MCF 10A (cell line): Measurements from ENCODE around the gene EMP2. TPM values are rescaled to one million over a fixed set of nuclear protein-coding genes. Genes with fewer than 3 reads are reported as not detected.
A peak's percentile ranks its signal among the peaks of the same experiment; 100 is the strongest.

Experiments
- BruUV-seq: library from RNA; stranded (reverse); fragments of 400-500 nt; replicated peaks from 2 replicates; lab custom pipeline; 2021; lab: Mats Ljungman, UMichigan
- CTCF ChIA-PET: fragments of 300-600 bp; sonication (Branson Sonifier 250); formaldehyde crosslinking; extraction: SDS; loops from one replicate; lab custom pipeline; 2021; ENCODE audit warnings: antibody characterized with exemption, inconsistent platforms; lab: Yijun Ruan, JAX
- POLR2A ChIA-PET: fragments of 300-600, 350-650 bp; sonication (Branson Sonifier 250); formaldehyde crosslinking; extraction: SDS; loops from one replicate; lab custom pipeline; 2020; ENCODE audit warnings: antibody characterized with exemption, inconsistent platforms; lab: Yijun Ruan, JAX
- DNase-seq: peaks from one replicate; pipeline ENCODE4 v3.0.0-alpha.2; 2018; ENCODE audit not compliant: unreplicated experiment
- H3K27ac Mint-ChIP-seq: one replicate; pipeline ENCODE4 v1.8.0; 2022; ENCODE audit warnings: mild to moderate bottlenecking, low read depth, mixed read lengths; ENCODE audit not compliant: unreplicated experiment
- H3K27me3 Mint-ChIP-seq: one replicate; pipeline ENCODE4 v1.8.0; 2022; ENCODE audit warnings: mixed read lengths; ENCODE audit not compliant: insufficient read depth, unreplicated experiment
- H3K36me3 Mint-ChIP-seq: one replicate; pipeline ENCODE4 v1.8.0; 2022; ENCODE audit warnings: mild to moderate bottlenecking, moderate library complexity, mixed read lengths; ENCODE audit not compliant: insufficient read depth, unreplicated experiment
- H3K4me1 Mint-ChIP-seq: one replicate; pipeline ENCODE4 v1.8.0; 2022; ENCODE audit warnings: mixed read lengths; ENCODE audit not compliant: insufficient read depth, unreplicated experiment
- H3K4me3 Mint-ChIP-seq: one replicate; pipeline ENCODE4 v1.8.0; 2022; ENCODE audit warnings: mild to moderate bottlenecking, moderate library complexity, mixed read lengths; ENCODE audit not compliant: unreplicated experiment
- H3K9me3 Mint-ChIP-seq: one replicate; pipeline ENCODE4 v1.8.0; 2022; ENCODE audit warnings: mixed read lengths; ENCODE audit not compliant: unreplicated experiment
- CTCF ChIP-seq: fragments of 200-600 bp; IDR thresholded peaks from one replicate; pipeline ENCODE4 v1.8.0; 2022; ENCODE audit warnings: antibody characterized with exemption, mild to moderate bottlenecking; ENCODE audit not compliant: unreplicated experiment
- intact Hi-C: fragments of 100-400 bp; cut with micrococcal nuclease; formaldehyde crosslinking; loops from 2 replicates; pipeline ENCODE4 v1.14.1; 2022
- total RNA-seq: library from RNA; stranded (reverse); gene quantifications from 2 replicates; pipeline ENCODE4 v1.2.3, GENCODE V29; 2022

Gene EMP2
- total RNA-seq, 1 experiment from 2014 or later = 4.8 TPM

- no TSS peak for BruUV-seq
- no peaks in the 10 kb centered on the region for H3K27me3 Mint-ChIP-seq
- H3K4me1 Mint-ChIP-seq = peaks cover 17% of the 10 kb centered on the region
- H3K4me3 Mint-ChIP-seq = peak overlapping the region; percentile 2
- intact Hi-C loops = no loop called here
- POLR2A ChIA-PET = interaction anchor here (0.6 to 1.6 kb wide), 5 partner anchors 9 to 84 kb away, joined by 3 to 5 read pairs (median 4); no protein-coding TSS in a partner anchor
- DNase-seq = peak; percentile 88
- no peaks in the 10 kb centered on the region for H3K9me3 Mint-ChIP-seq
- CTCF ChIA-PET = interaction anchor here (0.6 to 2.3 kb wide), 10 partner anchors 10 to 1728 kb away, joined by 3 to 4 read pairs (median 3); no protein-coding TSS in a partner anchor
- H3K27ac Mint-ChIP-seq = no peak overlapping the region
- no peaks in the 10 kb centered on the region for H3K36me3 Mint-ChIP-seq
- TF ChIP-seq CTCF = no peak
These were observed 36.6 kb upstream of the EMP2 start for GRCh38 chr16:10616756-10617640.

- CTCF ChIA-PET = interaction anchor here (0.6 to 2.3 kb wide), 7 partner anchors 10 to 1728 kb away, joined by 3 to 4 read pairs (median 4); no protein-coding TSS in a partner anchor
- Mint-ChIP-seq H3K4me1 (peaks cover 17% of the 10 kb centered on the region), H3K27ac (no peak overlapping the region), H3K27me3 (no peaks in the 10 kb centered on the region), H3K9me3 (no peaks in the 10 kb centered on the region), H3K4me3 (no peak overlapping the region), H3K36me3 (no peaks in the 10 kb centered on the region)
- no TSS peak for BruUV-seq
- POLR2A ChIA-PET = interaction anchor here (0.6 to 1.6 kb wide), 4 partner anchors 9 to 83 kb away, joined by 3 to 5 read pairs (median 4); no protein-coding TSS in a partner anchor
- no peak for DNase-seq
- intact Hi-C loops = no loop called here
- no peak for TF ChIP-seq CTCF
These were observed 36.0 kb upstream of the EMP2 start for GRCh38 chr16:10616419-10616755.

- H3K36me3 Mint-ChIP-seq = no peaks in the 10 kb centered on the region
- H3K4me3 Mint-ChIP-seq = no peak overlapping the region
- ChIA-PET CTCF (interaction anchor here (0.6 kb wide), 1 partner anchor 349 kb away, joined by 3 read pairs; no protein-coding TSS in a partner anchor), POLR2A (no interaction called here)
- peaks cover 17% of the 10 kb centered on the region for H3K4me1 Mint-ChIP-seq
- no peaks in the 10 kb centered on the region for H3K27me3 Mint-ChIP-seq
- no peaks in the 10 kb centered on the region for H3K9me3 Mint-ChIP-seq
- BruUV-seq = no TSS peak
- no peak for TF ChIP-seq CTCF
- intact Hi-C loops = no loop called here
- no peak for DNase-seq
- H3K27ac Mint-ChIP-seq = no peak overlapping the region
These were observed 34.3 kb upstream of the EMP2 start for GRCh38 chr16:10614685-10615084.

GRCh38 chr16:10613785-10614485 lies 33.5 kb upstream of the EMP2 start:
- no peak for TF ChIP-seq CTCF
- H3K36me3 Mint-ChIP-seq = no peaks in the 10 kb centered on the region
- intact Hi-C loops = no loop called here
- peaks cover 17% of the 10 kb centered on the region for H3K4me1 Mint-ChIP-seq
- H3K27me3 Mint-ChIP-seq = no peaks in the 10 kb centered on the region
- no TSS peak for BruUV-seq
- H3K9me3 Mint-ChIP-seq = no peaks in the 10 kb centered on the region
- CTCF ChIA-PET = no interaction called here
- H3K27ac Mint-ChIP-seq = no peak overlapping the region
- POLR2A ChIA-PET = no interaction called here
- H3K4me3 Mint-ChIP-seq = no peak overlapping the region
- no peak for DNase-seq
